ENCODE results near the gene TRIO.

Gene TRIO

DNA sequence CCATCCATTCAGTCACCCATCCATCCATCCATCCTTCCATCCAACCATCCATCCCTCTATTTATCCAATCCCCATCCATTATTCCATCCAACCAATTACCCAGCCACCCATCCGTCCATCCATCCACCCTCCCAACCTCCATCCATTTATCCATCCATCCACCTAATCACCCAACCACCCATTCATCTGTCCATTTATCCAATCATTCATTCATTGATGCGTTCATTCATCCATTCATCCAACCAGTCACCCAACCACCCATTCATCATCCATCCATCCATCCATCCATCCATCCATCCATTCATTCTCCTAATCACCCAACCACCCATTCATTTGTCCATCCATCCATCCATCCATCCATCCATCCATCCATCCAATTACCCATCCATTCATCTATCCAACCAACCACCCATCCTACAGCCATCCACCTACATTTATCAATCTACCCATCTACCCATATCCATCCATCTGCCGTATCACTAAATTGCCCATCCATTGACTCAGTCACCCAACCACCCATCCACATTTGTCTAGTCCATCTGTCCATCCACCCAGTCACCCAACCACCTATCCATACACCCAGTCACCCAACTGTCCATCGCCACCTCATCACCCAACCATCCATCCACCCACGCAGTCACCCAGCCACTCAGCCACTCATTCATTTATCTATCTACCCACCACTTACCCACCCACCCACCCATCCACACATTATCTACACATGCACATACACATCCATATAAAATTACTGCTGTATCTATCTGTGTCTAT lies 165.4 kb downstream of the TRIO start:
- DNase-seq: no peak

DNA sequence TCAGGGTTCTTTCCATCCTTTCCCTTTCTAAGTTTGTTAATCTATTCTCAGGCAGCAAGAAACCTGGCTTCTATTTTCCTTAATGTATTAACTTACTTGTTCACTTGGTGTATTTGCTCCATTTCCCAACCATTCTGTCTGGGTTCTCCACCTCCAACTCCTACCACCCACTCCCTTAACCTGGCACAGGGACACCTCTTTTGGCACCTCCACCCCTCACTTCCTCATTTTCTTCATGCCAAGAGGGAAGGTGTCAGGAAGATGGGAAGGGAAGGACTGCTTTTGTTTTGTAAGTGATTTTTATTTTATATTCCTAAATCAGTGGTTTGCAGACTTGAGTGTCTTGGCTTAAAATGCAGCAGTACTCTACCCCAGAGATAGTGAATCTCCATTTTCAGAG lies 166.1 kb downstream of the TRIO start:
- DNase-seq: no peak

DNA sequence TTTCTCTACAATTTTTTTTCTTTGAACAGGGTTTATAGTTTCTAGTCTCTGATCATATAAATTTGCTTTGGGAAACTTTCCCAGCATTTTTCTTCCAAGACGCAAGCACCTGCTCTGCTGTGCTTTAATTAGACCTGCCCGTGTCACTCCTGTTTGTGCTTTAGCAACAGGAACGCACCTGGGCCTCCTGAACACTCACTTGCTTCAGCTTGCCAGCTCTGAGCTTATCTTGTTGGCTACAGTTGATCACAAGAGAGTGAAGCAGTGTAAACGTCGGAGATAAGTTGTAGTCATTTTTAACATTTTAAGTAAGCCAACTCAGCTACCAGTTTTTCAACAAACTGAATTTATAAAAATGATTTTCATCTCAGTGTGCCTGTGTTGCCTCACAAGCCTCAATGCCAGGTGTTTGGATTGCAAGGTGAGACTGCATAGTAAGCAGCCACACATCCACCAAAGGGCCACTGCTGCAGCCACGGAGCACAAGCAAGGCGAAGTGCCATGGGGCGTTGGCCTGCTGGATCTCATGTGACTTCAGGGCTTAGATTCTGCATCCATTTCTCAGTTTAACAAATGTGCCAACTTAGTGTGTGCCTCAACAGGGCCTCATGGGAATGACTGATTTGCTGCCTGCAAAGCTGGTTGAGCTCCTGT lies 166.9 kb downstream of the TRIO start:
- no peak for DNase-seq

DNA sequence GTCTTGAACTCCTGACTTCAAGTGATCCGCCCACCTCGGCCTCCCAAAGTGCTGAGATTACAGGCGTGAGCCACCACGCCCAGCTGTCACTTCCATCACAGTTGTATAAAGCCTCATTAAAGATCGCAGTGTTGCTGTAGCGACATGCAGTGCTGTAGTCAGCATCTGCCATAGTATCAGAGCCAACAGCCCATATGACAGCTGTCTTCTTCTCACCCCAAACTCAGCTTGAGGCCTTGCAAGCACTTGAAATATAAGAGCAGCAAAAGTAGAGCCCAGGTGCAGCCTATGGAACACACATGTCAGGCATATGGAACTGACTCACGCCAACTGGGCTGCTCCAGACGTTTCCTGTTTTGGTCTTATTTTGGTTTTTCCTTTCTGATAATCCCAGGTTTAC lies 167.8 kb downstream of the TRIO start:
- no peak for DNase-seq

DNA sequence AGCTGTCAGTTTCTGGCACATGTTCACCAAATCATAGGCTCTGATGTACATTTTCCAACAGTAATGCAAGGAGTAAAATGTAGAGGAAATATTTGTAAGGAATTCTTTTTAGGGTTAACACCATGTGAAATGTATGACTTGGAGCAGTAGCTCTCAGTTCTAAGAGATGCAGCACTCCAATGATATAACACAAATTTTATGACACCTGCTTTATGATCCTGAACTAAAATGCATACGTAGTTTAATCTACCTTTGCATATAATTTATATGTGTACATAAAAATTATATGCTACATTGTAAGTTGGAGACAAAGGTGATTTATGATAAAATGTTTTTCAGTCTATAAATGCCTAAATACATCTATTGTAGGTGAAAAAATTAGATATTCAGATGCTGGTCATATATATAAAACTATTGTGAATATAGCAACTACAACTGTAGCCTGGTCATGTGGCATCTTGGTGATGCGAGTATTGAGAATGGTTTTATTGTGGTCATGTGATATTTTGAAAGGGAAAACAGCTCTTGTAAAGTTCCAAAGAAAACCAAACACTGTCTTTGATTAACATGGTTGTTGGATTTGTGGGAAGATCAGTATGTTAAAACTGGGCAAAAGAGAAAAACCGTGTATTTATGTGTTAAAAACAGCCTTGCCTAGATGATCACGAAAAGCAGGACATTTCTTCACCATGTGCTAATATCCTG lies 171.0 kb downstream of the TRIO start:
- no peak for DNase-seq

DNA sequence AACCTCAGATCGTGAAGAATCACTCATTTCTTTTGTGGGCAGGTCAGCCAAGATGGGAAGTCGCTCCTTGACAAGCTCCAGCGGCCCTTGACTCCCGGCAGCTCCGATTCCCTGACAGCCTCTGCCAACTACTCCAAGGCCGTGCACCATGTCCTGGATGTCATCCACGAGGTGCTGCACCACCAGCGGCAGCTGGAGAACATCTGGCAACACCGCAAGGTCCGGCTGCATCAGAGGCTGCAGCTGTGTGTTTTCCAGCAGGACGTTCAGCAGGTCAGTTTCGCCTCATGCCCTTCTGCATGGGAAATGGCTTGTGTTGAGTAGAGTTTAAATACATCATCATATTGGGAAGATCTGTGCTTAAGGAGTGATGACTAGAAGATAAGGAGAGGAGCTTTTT lies 173.3 kb downstream of the TRIO start:
- DNase-seq: no peak

DNA sequence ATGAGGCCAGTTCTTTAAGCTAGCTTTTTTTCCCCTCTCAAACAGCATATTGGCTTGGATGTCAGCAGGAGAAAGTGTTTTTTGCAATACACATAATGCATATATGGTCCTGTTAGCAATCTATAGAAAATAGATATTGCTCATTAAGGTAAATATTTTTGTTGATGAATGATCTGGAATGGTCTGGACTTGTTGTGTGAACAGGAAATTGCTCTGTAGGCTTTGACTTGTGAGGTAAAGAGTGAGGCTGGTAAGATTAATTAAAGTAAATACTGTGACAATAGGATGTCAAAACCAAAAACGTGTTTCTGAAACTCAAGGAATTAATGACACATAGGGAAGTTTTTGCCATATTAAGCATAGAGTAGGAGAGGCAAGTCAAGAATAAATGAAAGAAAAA lies 176.0 kb downstream of the TRIO start:
- no peak for DNase-seq

DNA sequence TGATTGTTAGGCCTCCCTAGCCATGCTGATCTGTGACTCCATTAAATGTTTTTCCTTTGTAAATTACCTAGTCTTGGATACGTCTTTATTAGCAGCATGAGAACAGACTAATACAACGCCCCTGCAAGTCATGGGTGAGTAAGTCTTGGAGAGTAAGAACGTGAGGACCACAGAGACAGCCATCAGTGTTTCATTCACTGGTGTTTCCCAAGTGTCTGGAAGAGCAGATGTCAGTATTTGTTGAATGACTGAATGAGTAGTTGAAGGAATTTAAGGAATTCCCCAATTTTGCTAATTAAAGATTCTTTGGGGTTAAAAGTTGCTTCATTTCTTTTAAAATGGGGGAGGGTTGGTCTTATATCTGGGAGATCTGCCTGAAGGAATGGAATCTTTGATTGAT lies 178.8 kb downstream of the TRIO start:
- DNase-seq: no peak

DNA sequence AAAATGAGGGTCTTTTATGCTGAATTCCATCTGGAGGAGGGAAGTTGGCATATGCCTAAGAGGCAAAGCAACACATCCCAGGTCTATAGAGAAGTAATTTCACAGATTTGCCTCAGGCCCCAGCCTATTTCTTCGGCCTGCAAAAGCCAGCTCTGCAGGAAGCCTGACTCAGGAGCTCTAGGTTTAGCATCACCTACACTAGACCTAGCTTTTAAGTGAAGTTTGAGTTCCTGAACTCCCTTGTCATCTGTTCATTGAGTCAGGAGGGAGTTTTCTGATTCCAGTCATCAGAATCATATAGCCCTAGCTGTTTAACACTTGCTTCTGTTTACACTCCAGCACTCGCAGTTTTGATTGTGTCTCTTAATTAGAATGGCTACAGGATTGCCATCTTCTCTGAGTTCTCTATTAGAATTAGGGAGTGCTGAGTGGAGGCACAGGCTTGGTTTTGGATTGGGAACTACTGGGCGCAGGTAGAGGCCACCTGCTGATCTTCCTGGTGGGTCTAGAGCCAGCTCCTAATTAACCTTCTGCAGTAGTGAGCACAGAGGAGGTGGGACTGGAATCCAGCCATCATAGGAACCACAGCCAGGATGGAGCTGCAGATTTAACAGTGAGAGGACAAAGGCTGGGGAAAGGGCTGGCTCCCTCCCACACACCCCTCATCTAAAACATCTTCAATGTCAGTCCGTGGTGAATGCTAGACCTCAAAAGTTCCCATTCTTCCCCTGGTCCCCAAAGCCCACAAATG lies 179.5 kb downstream of the TRIO start:
- no peak for DNase-seq

DNA sequence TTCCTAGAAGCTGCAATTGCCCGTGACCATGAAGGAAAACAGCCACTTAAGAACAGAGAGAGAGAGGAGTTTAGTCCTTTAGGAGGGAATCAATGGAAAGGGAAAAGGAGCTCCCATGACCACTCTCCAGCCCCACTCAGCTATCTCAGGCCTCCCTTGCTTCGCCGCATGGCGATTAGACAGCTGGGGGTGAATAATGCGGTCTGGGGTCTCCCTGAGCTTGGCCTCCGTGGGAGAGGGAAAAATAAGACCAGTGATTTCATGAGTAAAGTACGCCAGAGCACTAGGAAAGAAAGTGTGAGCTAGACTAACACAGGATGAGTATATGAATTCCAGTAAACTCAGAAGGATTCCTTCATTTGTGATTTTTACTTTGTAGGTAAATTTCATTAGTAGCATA lies 180.3 kb downstream of the TRIO start:
- DNase-seq: no peak

DNA sequence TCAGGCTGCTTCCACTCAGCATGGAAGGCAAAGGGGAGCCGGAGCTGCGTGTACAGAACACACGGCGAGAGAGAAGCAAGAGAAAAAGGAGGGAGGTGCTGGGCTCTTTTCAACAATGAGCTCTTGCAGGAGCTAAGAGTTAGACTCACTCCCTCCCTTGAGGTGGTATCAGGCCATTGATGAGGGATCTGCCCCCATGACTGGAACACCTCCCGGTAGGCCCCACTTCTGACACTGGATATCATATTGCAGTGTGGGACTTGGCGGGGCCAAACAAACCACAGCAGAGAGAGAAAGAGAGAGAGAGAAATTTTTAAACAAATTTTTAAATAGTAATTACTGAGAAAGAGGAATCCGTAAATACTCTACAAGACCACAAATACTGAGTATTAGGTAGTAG lies 182.2 kb downstream of the TRIO start:
- DNase-seq: no peak

DNA sequence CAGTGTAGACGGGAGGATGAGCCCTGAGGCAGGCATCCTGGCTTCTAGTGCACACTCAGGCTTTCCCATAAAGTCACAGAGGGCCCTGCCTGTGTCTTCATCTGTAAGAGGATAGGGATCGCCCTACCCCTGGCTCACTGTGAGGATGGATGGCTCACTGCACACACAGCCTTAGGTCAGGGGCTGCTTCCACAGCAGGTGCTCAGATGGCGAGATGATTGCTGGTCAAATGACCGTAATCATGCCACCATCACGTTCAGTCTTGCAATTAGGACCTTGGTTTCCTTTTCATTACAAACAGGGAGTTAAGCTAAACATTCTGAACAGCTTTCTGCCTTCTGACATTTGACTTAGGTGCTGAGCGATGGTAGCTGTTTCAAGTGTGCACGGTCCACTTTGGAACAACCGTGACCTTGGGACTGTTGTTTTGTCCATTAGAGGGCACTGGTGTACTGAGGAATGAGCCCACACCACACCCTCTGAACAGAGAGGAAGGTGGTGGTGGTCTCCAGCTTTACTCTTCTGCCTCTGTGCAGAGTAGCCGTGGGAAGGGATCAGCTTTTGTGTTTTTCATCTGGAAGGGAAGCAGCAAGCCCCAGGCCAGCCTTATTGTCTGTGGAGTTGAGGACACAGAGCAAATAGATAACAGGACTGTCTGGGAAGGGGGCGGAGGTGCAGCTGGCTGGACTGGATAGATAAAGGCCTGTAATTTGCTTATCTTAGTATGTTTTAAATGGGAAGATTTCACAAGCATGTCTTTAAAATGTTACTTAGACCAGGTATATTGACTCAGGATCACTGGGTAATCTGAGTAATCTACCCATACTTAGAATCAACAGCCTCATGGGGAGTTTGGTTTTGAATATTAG lies 183.1 kb downstream of the TRIO start:
- no peak for DNase-seq

DNA sequence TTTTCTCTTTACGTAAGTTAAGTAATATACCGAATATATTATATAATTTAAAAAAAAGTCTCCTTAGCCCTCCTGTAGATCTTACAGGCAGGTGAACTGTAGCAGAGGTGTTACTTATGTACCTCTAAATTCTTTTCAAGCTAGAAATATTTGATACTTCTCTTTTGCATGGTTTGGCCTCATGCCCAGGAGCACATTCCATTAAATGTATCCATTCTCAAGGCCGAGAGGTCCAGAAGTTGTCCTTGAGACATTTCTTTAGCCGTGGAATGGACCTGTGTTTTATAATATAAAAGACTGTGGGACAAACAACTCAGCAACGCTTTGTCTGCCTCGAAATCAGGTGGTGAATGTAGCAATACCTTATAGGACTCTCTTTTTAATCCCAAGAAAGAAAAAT lies 184.5 kb downstream of the TRIO start:
- DNase-seq: no peak

DNA sequence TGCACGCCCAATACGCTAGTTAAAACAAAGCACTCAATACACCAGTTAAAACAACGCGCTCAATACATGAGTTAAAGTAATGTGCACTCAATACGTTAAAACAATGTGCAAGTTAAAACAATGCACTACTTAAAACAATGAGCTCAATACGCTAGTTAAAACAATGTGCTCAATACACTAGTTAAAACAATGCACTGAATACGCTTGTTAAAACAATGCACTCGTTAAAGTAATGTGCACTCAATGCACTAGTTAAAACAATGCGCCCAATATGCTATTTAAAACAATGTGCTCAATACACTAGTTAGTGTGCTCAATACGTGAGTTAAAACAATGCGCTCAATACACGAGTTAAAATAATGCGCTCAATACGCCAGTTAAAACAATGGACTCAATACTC lies 185.0 kb downstream of the TRIO start:
- no peak for DNase-seq

DNA sequence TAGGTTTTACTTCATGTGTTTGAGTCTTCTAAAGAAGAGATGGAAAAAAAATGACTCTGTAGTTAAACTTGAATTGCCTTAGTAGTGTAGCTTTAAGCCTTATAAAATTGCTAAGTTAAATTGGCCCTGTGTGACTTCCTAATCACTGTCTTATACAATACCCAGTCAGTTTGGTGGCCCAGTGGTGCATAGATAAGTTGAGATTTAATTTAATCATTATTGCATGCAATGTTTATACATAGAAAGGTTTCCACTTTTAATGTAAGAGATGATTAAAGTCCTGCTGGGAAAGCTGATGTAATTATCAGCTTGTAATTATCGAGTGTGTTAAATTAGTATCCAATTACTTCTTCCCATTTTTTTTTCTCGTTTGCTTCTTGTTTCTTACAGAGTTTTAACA lies 187.1 kb downstream of the TRIO start:
- no peak for DNase-seq

DNA sequence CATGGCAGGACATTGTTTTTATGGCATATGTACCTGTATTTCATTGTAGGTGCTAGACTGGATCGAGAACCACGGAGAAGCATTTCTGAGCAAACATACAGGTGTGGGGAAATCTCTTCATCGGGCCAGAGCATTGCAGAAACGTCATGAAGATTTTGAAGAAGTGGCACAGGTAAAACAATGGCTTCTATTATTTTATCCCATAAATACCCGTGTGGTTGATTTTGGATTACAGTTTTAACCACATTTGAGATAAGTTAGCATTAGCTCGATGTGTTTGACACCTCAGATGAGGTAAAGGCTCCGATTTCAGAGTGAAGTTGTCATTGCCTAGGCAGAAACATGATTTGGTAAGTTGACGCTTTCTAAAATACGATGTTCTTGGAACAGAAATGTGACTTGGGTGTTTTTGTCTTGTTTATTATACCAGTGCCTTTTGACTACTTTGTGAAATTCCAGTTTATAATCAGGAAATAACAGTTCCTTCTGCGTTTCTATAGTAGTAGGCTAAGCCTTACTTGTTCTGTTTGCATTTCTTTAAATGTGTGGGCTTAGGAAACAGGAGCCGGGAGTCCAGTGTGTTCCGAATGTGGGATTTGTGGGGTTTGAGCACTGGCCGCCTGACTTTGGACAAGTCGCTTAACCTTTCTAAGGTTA lies 187.7 kb downstream of the TRIO start:
- DNase-seq: no peak

DNA sequence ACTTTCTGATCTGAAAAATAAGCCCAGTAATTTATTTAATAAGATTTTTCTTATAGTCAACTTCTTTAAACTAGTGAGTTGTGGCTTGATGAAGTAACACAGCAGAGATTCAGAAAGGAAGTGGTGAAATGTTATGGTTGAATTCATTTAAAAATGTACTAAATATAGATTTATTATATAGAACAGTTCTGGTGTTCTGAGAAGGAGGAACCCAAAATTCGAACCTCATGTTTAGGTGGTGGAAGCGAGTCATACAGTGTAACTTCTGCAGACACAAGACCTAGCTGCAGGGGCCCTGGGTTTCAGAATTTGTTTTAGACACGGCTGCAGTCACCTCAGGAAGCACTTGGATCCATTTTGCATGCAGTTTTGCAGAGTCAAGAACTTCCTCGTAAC lies 188.2 kb downstream of the TRIO start:
- DNase-seq: no peak

DNA sequence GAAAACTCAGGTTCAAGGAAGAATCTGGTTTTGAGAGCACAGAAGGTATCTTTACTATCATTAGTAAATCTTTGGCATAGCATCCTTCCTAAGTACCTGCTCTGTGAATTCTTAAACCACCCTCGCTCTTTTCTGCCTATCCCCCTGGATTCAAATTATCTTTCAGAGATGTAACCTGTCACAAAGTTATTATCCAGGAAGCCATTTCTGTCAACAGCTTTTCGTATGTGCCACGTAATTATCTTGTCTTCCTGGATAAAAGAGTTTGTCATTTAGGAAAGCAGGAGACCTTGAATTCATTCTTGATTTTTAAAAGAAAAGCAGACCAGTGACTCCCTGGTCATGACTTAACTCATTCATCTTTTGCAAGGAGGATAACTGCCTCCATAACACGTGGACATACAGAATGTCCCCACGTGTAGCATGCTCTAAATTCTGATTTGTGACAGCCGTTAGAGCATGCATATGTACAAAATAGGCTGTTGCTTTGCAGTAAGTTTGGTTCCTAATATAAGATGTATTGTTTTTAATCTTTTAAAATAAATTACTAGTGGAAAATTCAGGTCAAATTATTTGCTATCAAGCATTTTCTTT lies 189.0 kb downstream of the TRIO start:
- DNase-seq: no peak

DNA sequence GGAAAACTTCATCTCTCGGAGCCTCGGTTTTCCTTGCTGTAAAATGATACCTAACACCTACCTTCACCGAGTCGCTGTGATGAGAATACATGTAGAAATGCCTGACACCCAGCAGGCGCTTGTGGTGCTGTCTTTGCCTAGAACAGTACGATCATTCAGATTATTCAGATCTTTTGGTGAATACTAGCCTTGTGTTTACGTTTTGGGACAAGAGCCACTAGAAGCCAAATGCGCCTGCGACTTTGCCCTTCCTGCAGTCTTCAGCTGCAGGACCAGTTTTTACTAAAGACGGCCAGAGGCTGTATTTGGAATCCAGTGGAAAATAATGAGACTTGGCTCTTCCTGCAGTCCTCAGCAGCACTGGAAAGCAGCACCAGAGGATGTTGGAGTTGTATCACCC lies 189.6 kb downstream of the TRIO start:
- no peak for DNase-seq

DNA sequence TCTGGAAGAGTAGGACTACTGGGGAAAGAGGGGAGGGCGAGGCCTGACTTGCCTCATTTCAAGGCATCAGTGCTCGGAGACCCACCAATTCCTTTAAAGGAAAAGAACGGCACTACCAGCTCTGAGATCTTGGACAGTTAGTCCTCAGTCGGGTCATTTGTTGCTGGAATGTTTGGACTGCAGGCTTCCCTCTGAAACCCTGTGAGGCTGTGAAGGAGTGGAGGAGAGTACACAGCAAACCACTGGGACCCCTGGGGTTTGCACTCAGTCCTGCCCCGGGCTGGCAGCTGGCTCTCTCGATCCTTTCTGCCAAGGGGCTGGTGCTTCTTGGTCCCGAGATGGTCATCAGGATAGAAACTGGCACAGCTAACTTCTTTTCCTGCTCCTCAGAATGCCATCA lies 194.5 kb downstream of the TRIO start:
- DNase-seq: no peak

DNA sequence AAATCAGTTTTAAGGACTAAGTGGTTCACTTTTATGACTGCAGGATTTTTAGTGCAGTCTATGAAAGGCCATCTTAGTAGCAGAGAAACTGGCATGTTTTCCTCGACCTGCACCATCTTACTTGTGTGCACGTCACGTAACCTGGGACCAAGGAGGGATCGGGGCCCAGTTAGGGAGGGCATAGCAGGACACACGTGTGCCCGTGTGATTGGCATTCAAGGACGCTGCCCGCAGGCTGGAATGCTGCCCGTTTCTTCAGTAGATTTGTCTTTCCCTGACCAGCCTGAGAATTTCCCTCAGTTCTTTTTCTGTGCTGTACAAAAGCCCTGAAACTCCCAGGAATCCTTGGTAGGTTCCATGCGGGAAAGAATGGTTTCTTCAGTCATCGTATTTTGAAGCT lies 196.3 kb downstream of the TRIO start:
- DNase-seq: no peak

Measured in activated CD8-positive, alpha-beta memory T cell treated with anti-CD3 and anti-CD28 coated beads, Interleukin-2, amount 50 U/mL, for 4 hours (primary cell).